GM10248 (cell line): Measurements from ENCODE around the gene HEPACAM.

Source experiments
- CTCF ChIA-PET: fragments of 300-600 bp; sonication (Branson Sonifier 250); formaldehyde crosslinking; extraction: SDS; loops from one replicate; lab custom pipeline; 2021; ENCODE audit warnings: antibody characterized with exemption; lab: Yijun Ruan, JAX
- POLR2A ChIA-PET: fragments of 350-650 bp; sonication (Branson Sonifier 250); formaldehyde crosslinking; extraction: SDS; loops from one replicate; lab custom pipeline; 2020; ENCODE audit warnings: antibody characterized with exemption; lab: Yijun Ruan, JAX
- DNase-seq: peaks from one replicate; pipeline ENCODE4 v3.0.0; 2012; ENCODE audit errors: extremely low spot score
- CTCF ChIP-seq: IDR thresholded peaks from 2 replicates; pipeline ENCODE4 v1.5.1; 2012; ENCODE audit warnings: mild to moderate bottlenecking, low read depth; ENCODE audit errors: extremely low read depth, missing control alignments, control extremely low read depth

The HEPACAM gene

DNA sequence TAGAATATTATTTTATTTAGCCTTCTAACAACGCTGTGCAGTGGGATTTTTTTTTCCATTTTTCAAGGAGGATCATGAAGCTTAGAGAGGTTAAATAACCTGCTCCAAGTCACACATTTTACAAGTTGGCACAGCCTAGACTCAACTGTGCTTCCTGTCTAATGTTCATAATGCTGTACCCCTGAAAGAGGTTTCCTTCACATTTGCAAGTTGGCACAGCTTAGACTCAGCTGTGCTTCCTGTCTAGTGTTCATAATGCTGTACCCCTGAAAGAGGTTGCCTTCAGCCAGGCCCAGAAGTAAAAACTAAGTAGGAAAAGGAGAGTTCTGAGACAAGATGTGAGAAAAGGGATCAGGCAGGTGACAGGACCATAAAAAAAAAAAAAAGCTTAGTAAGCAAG lies 7.9 kb upstream of the HEPACAM start:
- no peak for TF ChIP-seq CTCF
- no peak for DNase-seq
- ChIA-PET CTCF (interaction anchor here (1.1 to 1.9 kb wide), 3 partner anchors 9 to 166 kb away, joined by 3 to 6 read pairs (median 4); partner anchors contain the start of gene CCDC15), POLR2A (no interaction called here)

DNA sequence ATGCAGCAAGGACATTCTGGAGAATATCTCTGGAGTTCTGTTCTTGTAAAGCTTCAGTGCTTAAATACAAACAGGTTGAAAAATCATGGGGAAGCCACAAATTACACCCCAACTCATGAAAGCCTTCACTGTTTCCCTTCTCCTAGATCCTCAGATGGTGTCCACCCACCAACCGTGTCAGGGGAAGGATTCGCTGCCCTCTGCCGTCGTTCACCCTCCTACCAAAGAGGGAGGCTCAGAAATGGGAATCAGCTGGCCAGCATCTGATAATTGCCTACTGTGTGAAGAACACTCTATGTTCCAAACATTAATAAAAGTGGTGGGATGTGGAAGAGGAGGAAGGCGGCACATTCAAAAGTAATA lies 7.4 kb upstream of the HEPACAM start:
- CTCF ChIA-PET, result interaction anchor here (1.1 to 1.9 kb wide), 4 partner anchors 8 to 166 kb away, joined by 3 to 6 read pairs (median 4); partner anchors contain the start of gene CCDC15
- POLR2A ChIA-PET, result no interaction called here
- no peak for TF ChIP-seq CTCF
- no peak for DNase-seq

- TF ChIP-seq CTCF, result no peak
- DNase-seq, result no peak
- POLR2A ChIA-PET, result no interaction called here
- CTCF ChIA-PET, result interaction anchor here (1.1 to 2.0 kb wide), 6 partner anchors 8 to 167 kb away, joined by 3 to 9 read pairs (median 5); partner anchors contain the start of gene CCDC15
These were observed 6.8 kb upstream of the HEPACAM start for GRCh38 chr11:124942466-124943253.

DNA sequence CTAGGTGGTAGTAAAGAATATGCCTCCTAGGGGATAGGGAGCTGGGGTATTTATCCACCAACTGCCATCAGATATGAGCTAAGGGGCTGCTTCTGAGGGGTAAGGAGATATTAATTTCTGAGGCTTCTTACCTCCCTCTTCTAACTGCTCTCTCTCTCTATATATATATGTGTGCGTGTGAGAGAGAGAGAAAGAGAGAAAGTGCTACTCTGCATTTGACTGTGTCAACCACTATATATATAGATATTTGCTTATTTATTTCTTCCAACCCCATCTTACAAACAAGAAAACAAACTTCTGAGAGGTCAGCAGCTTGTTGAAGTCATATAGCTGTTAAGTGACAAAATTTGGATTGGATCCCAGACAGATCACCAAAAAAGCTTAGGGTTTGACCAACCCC lies 5.9 kb upstream of the HEPACAM start:
- ChIA-PET POLR2A (no interaction called here), CTCF (interaction anchor here (1.0 to 2.0 kb wide), 6 partner anchors 11 to 118 kb away, joined by 3 to 9 read pairs (median 4); partner anchors contain the start of gene CCDC15)
- TF ChIP-seq CTCF, result no peak
- no peak for DNase-seq

- POLR2A ChIA-PET, result no interaction called here
- TF ChIP-seq CTCF, result no peak
- CTCF ChIA-PET, result interaction anchor here (2.8 kb wide), 1 partner anchor 11 kb away, joined by 9 read pairs; no protein-coding TSS in a partner anchor
- no peak for DNase-seq
These were observed 3.1 kb upstream of the HEPACAM start for GRCh38 chr11:124938970-124939369.

GRCh38 chr11:124938206-124938765 lies 2.4 kb upstream of the HEPACAM start:
- POLR2A ChIA-PET, result no interaction called here
- DNase-seq, result no peak
- TF ChIP-seq CTCF, result no peak
- CTCF ChIA-PET, result interaction anchor here (2.8 kb wide), 1 partner anchor 12 kb away, joined by 9 read pairs; no protein-coding TSS in a partner anchor
